Head of caudate nucleus (tissue), 42 donors: ENCODE results near the gene MTMR11.
"Not testable (repeated sequence)": the region's sequence is repeated elsewhere in the genome, so short reads cannot be mapped to it uniquely, and the experiment has no call there.

Experiments
- DNase-seq, 42 donors: peaks; one replicate each; pipeline versions ENCODE4 v3.0.0 to v3.0.0-alpha.2; 2020 to 2021; ENCODE audit warnings: mixed read lengths in 7 of 42
- intact Hi-C: fragments of 100-400 bp; cut with DNase I; formaldehyde crosslinking; loops from one replicate; pipeline ENCODE4 v1.15.0; 2022

Gene MTMR11

GRCh38 chr1:149936170-149936991 is at the start of gene MTMR11:
Gene MTMR11, minus strand, starts transcription at chr1:149936879. Its CDS starts 232 bp downstream, at chr1:149936647.
- peak in 17 of 42 donors; percentile 26 to 71 (median 49) for DNase-seq
- intact Hi-C loops = no loop called here

GRCh38 chr1:149979972-149980540 is 43.4 kb upstream of the MTMR11 start:
- no peak for DNase-seq

GRCh38 chr1:149979245-149979971 is 42.7 kb upstream of the MTMR11 start:
- DNase-seq = no peak
- intact Hi-C loops = no loop called here

More at GRCh38 chr1:149979972-149980540, 43.4 kb upstream of the MTMR11 start:
- intact Hi-C loops = no loop called here

- no peak for DNase-seq
- intact Hi-C loops = no loop called here
Observed at GRCh38 chr1:149978547-149979023, 41.9 kb upstream of the MTMR11 start.

- intact Hi-C loops = no loop called here
- DNase-seq = no peak
Observed at GRCh38 chr1:149977345-149977744, 40.7 kb upstream of the MTMR11 start.

GRCh38 chr1:149972547-149972946 is 35.9 kb upstream of the MTMR11 start:
- intact Hi-C loops = no loop called here

GRCh38 chr1:149967646-149968045 is 31.0 kb upstream of the MTMR11 start:
- no peak for DNase-seq
- intact Hi-C loops = loop anchor here (10.0 kb wide), 1 partner anchor 217 kb away; no protein-coding TSS in a partner anchor

More at GRCh38 chr1:149972547-149972946, 35.9 kb upstream of the MTMR11 start:
- DNase-seq = no peak

GRCh38 chr1:149967041-149967440 is 30.4 kb upstream of the MTMR11 start:
- intact Hi-C loops = loop anchor here (10.0 kb wide), 1 partner anchor 218 kb away; no protein-coding TSS in a partner anchor
- no peak for DNase-seq

- no peak for DNase-seq
- intact Hi-C loops = loop anchor here (10.0 kb wide), 1 partner anchor 218 kb away; no protein-coding TSS in a partner anchor
Observed at GRCh38 chr1:149966405-149966804, 29.7 kb upstream of the MTMR11 start.

- intact Hi-C loops = loop anchor here (10.0 kb wide), 1 partner anchor 219 kb away; no protein-coding TSS in a partner anchor
- DNase-seq = no peak
Observed at GRCh38 chr1:149965440-149965839, 28.8 kb upstream of the MTMR11 start.

- intact Hi-C loops = loop anchor here (2.0 to 10.0 kb wide), 3 partner anchors 34 to 221 kb away; no protein-coding TSS in a partner anchor
- no peak for DNase-seq
Observed at GRCh38 chr1:149963358-149963757, 26.7 kb upstream of the MTMR11 start.

- intact Hi-C loops = loop anchor here (2.0 to 10.0 kb wide), 3 partner anchors 35 to 222 kb away; no protein-coding TSS in a partner anchor
- DNase-seq = no peak
Observed at GRCh38 chr1:149962736-149963135, 26.1 kb upstream of the MTMR11 start.

GRCh38 chr1:149962039-149962647 is 25.5 kb upstream of the MTMR11 start:
- DNase-seq = peak in 34 of 42 donors; percentile 14 to 85 (median 64)
- intact Hi-C loops = loop anchor here (2.0 to 10.0 kb wide), 3 partner anchors 35 to 223 kb away; no protein-coding TSS in a partner anchor

GRCh38 chr1:149957548-149957947 is 20.9 kb upstream of the MTMR11 start:
- DNase-seq, intact Hi-C loops: not testable (repeated sequence)

- intact Hi-C loops = no loop called here
- no peak for DNase-seq
Observed at GRCh38 chr1:149949911-149950310, 13.2 kb upstream of the MTMR11 start.

GRCh38 chr1:149945206-149945605 is 8.5 kb upstream of the MTMR11 start:
- DNase-seq = no peak

GRCh38 chr1:149942885-149943284 is 6.2 kb upstream of the MTMR11 start:
- intact Hi-C loops = no loop called here
- DNase-seq = no peak

More at GRCh38 chr1:149945206-149945605, 8.5 kb upstream of the MTMR11 start:
- intact Hi-C loops = no loop called here

GRCh38 chr1:149942207-149942606 is 5.5 kb upstream of the MTMR11 start:
- peak in 27 of 42 donors; percentile 15 to 74 (median 46) for DNase-seq
- intact Hi-C loops = no loop called here

GRCh38 chr1:149940427-149940826 is 3.7 kb upstream of the MTMR11 start:
- intact Hi-C loops = no loop called here

More at GRCh38 chr1:149940427-149940826, 3.7 kb upstream of the MTMR11 start:
- no peak for DNase-seq
